IMR-90 (cell line): ENCODE measurements around the gene SNRNP200. TPM values are rescaled to one million over a fixed set of nuclear protein-coding genes. Genes with fewer than 3 reads are reported as not detected.

ENCODE experiments used
- ATAC-seq: fragments of 200-7000 bp; cut with Tn5 transposase; 2 replicates; pipeline ENCODE4 v1.9.1; 2020; ENCODE audit warnings: low read depth, mild to moderate bottlenecking, moderate library complexity
- BruUV-seq: library from RNA; stranded (reverse); fragments of 400-500 nt; replicated peaks from 2 replicates; lab custom pipeline; 2021; lab: Mats Ljungman, UMichigan
- CTCF ChIA-PET: fragments of 300-600 bp; formaldehyde crosslinking; extraction: SDS; loops from one replicate; lab custom pipeline; 2021; ENCODE audit warnings: antibody characterized with exemption; lab: Yijun Ruan, JAX
- POLR2A ChIA-PET: fragments of 300-600 bp; sonication (Branson Sonifier 250); formaldehyde crosslinking; loops from one replicate; lab custom pipeline; 2022; ENCODE audit warnings: antibody characterized with exemption; ENCODE audit not compliant: unreplicated experiment; lab: Charles Lee
- DNase-seq: peaks from one replicate; pipeline ENCODE4 v3.0.0; 2013
- H2AFZ ChIP-seq: replicated peaks from 2 replicates; pipeline ENCODE3; 2013; ENCODE audit warnings: low read length, mild to moderate bottlenecking; ENCODE audit not compliant: poor library complexity
- H2AK5ac ChIP-seq: 2 replicates; pipeline ENCODE4 v1.6.1; 2013; ENCODE audit warnings: low read depth, low read length, inconsistent platforms
- H2AK9ac ChIP-seq: replicated peaks from 2 replicates; pipeline ENCODE3; 2013; ENCODE audit warnings: mild to moderate bottlenecking, low read depth, low read length, moderate library complexity; ENCODE audit not compliant: poor library complexity
- H2BK120ac ChIP-seq: 2 replicates; pipeline ENCODE4 v1.6.1; 2013; ENCODE audit warnings: low read depth, low read length, inconsistent platforms
- H2BK15ac ChIP-seq: 3 replicates; pipeline ENCODE4 v1.6.1; 2013; ENCODE audit warnings: low read depth, low read length, inconsistent platforms
- H2BK20ac ChIP-seq: 2 replicates; pipeline ENCODE4 v1.6.1; 2013; ENCODE audit warnings: low read depth, mild to moderate bottlenecking, inconsistent platforms, low read length, moderate library complexity
- H2BK5ac ChIP-seq: 2 replicates; pipeline ENCODE4 v1.6.1; 2013; ENCODE audit warnings: mild to moderate bottlenecking, low read depth, low read length, inconsistent platforms; ENCODE audit not compliant: poor library complexity, severe bottlenecking
- H3K14ac ChIP-seq: replicated peaks from 2 replicates; pipeline ENCODE4 v1.6.1; 2013; ENCODE audit warnings: low read depth, low read length, inconsistent platforms
- H3K18ac ChIP-seq: 2 replicates; pipeline ENCODE4 v1.6.1; 2013; ENCODE audit warnings: low read depth, low read length, control low read depth
- H3K23ac ChIP-seq: 2 replicates; pipeline ENCODE4 v1.6.1; 2013; ENCODE audit warnings: low read depth, low read length, inconsistent platforms
- H3K27ac ChIP-seq: 2 replicates; pipeline ENCODE4 v1.5.1; 2013; ENCODE audit warnings: mild to moderate bottlenecking, control low read depth, low read length; ENCODE audit not compliant: insufficient read depth
- H3K27me3 ChIP-seq: 2 replicates; pipeline ENCODE4 v1.6.1; 2013; ENCODE audit warnings: low read length; ENCODE audit not compliant: control insufficient read depth, insufficient read depth
- H3K36me3 ChIP-seq: 2 replicates; pipeline ENCODE4 v1.6.1; 2013; ENCODE audit warnings: low read length, mixed read lengths; ENCODE audit not compliant: control insufficient read depth, insufficient read depth
- H3K4ac ChIP-seq: 2 replicates; pipeline ENCODE4 v1.6.1; 2013; ENCODE audit warnings: low read depth, low read length, inconsistent platforms
- H3K4me1 ChIP-seq: 2 replicates; pipeline ENCODE4 v1.6.1; 2013; ENCODE audit warnings: low read length, mixed read lengths; ENCODE audit not compliant: control insufficient read depth, insufficient read depth
- H3K4me2 ChIP-seq: 2 replicates; pipeline ENCODE4 v1.6.1; 2013; ENCODE audit warnings: low read depth, mild to moderate bottlenecking, control low read depth, low read length, moderate library complexity
- H3K4me3 ChIP-seq: 2 replicates; pipeline ENCODE4 v1.5.1; 2013; ENCODE audit warnings: low read depth, mild to moderate bottlenecking, control low read depth, low read length, moderate library complexity; ENCODE audit not compliant: insufficient read depth
- H3K56ac ChIP-seq: 2 replicates; pipeline ENCODE4 v1.6.1; 2013; ENCODE audit warnings: low read length, inconsistent platforms; ENCODE audit not compliant: insufficient read depth; ENCODE audit errors: extremely low read depth
- H3K79me1 ChIP-seq, 2 experiments: 2 replicates each; pipeline ENCODE4 v1.6.1; 2013; ENCODE audit warnings: low read length in 2 of 2, inconsistent platforms in 1 of 2, low read depth in 1 of 2
- H3K9ac ChIP-seq: 2 replicates; pipeline ENCODE4 v1.6.1; 2013; ENCODE audit warnings: low read depth, low read length, control low read depth
- H3K9me1 ChIP-seq: 2 replicates; pipeline ENCODE4 v1.6.1; 2013; ENCODE audit warnings: low read length, inconsistent platforms; ENCODE audit not compliant: insufficient read depth
- H3K9me3 ChIP-seq: 2 replicates; pipeline ENCODE4 v1.6.1; 2013; ENCODE audit warnings: low read length; ENCODE audit not compliant: control insufficient read depth, insufficient read depth
- H4K20me1 ChIP-seq: 2 replicates; pipeline ENCODE4 v1.6.1; 2013; ENCODE audit warnings: low read length, inconsistent platforms; ENCODE audit not compliant: insufficient read depth
- H4K5ac ChIP-seq: 2 replicates; pipeline ENCODE4 v1.6.1; 2013; ENCODE audit warnings: mild to moderate bottlenecking, low read depth, low read length, control low read depth
- H4K8ac ChIP-seq, 2 experiments: 2 replicates each; pipeline ENCODE4 v1.6.1; 2013; ENCODE audit warnings: low read depth in 2 of 2, low read length in 2 of 2, control low read depth in 1 of 2, inconsistent platforms in 1 of 2
- H4K91ac ChIP-seq: 2 replicates; pipeline ENCODE4 v1.6.1; 2013; ENCODE audit warnings: low read depth, low read length, inconsistent platforms; ENCODE audit not compliant: insufficient read depth
- MAZ ChIP-seq: IDR thresholded peaks from 2 replicates; pipeline ENCODE4 v1.6.1; 2012; ENCODE audit warnings: low read depth, mild to moderate bottlenecking, low read length, improper control_type of control experiment, moderate library complexity, borderline replicate concordance
- MXI1 ChIP-seq: IDR thresholded peaks from 2 replicates; pipeline ENCODE4 v1.6.1; 2012; ENCODE audit warnings: low read depth, mild to moderate bottlenecking, low read length, moderate library complexity, borderline replicate concordance
- RAD21 ChIP-seq: IDR thresholded peaks from 2 replicates; pipeline ENCODE4 v1.6.1; 2012; ENCODE audit warnings: low read length, improper control_type of control experiment
- RFX5 ChIP-seq: IDR thresholded peaks from 2 replicates; pipeline ENCODE4 v1.8.0; 2012; ENCODE audit warnings: low read depth, mild to moderate bottlenecking, low read length, moderate library complexity
- SMC3 ChIP-seq: fragments of 150-350 bp; IDR thresholded peaks from 2 replicates; pipeline ENCODE4 v1.6.1; 2016; ENCODE audit warnings: low read depth, mild to moderate bottlenecking, antibody characterized with exemption, low read length, moderate library complexity
- WGBS, 2 experiments: methylation state at CpG; one replicate each; pipeline versions ENCODE4 v1.1.5 to v1.1.7; 2013; ENCODE audit warnings: missing lambda C conversion rate in 2 of 2; ENCODE audit not compliant: insufficient read length in 1 of 2; ENCODE audit errors: extremely low coverage in 2 of 2; 5-methylcytosine and 5-hydroxymethylcytosine counted together
- dilution Hi-C: fragments of 300-500 bp; cut with HindIII; formaldehyde crosslinking; loops from one replicate; pipeline ENCODE4 v1.14.3; 2018; ENCODE audit warnings: low sequenced_read_pairs; ENCODE audit not compliant: unreplicated experiment
- in situ Hi-C: fragments of 300-500 bp; cut with MboI; formaldehyde crosslinking; loops from 3 replicates; pipeline ENCODE4 v1.14.3; 2019; ENCODE audit warnings: low sequenced_read_pairs, inconsistent platforms, mixed read lengths
- intact Hi-C: fragments of 100-400 bp; cut with micrococcal nuclease; formaldehyde crosslinking; loops from 2 replicates; pipeline ENCODE4 v1.10.0; 2022
- polyA plus RNA-seq, 3 experiments: library from polyadenylated mRNA; depleted of rRNA; stranded (reverse); fragments of >200 nt; gene quantifications; 2 replicates each; pipeline ENCODE4 v1.2.3, GENCODE V29; 2012; ENCODE audit warnings: low replicate concordance in 1 of 3
- total RNA-seq: library from RNA; depleted of rRNA; stranded (reverse); fragments of >200 nt; gene quantifications from 2 replicates; pipeline ENCODE4 v1.2.3, GENCODE V29; 2012
- TF ChIP-seq, protein P1 (sequence below): conservative IDR thresholded peaks from 2 replicates; pipeline ENCODE4 v1.5.1; 2012; ENCODE audit warnings: mild to moderate bottlenecking, low read depth, low read length, improper control_type of control experiment

SNRNP200 gene
- total and polyA plus RNA-seq, 2 of the 4 experiments (the other 2 are of a cell fraction): 44.1 to 108 TPM

DNA sequence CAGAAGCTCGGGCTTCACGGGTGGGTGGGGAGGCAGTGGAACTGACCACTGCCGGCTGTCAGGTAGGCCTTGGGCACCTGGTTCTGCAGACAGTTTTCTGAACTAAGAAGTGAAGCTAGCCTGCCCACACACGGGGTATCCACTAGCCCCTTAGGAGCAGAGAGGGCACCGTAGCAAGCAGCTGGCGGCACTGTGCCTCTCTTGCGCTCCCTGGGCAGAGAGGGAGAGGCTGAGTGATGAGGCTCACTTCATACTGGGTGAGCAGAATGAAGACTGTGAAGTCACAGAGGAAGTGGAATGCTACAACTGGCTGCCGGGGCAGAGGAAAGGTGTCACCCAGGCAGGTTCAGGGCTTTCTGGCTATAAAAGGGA, 20.5 kb upstream of the SNRNP200 start:
- Histone ChIP-seq H2BK5ac (no peak overlapping the region), H3K27me3 (peaks cover 23% of the 10 kb centered on the region), H3K18ac (no peak overlapping the region), H2AK9ac (peak overlapping the region; percentile 56), H2BK120ac (no peak overlapping the region), H3K36me3 (no peaks in the 10 kb centered on the region; the same call in 1 of the 2 replicates), H3K23ac (no peak overlapping the region; the same call in 1 of the 2 replicates), H3K14ac (no peak overlapping the region), H2BK15ac (no peak overlapping the region), H3K4me1 (peaks cover 6% of the 10 kb centered on the region), H3K4ac (peak overlapping the region; percentile 2; the same call in 1 of the 2 replicates), H3K9me1 (peaks cover 10% of the 10 kb centered on the region), H3K56ac (no peak overlapping the region), H3K27ac (no peak overlapping the region), H2BK20ac (no peak overlapping the region; the same call in 1 of the 2 replicates), H2AK5ac (peak overlapping the region; percentile 80), H3K4me3 (no peak overlapping the region), H4K91ac (no peak overlapping the region), H4K20me1 (no peaks in the 10 kb centered on the region), H3K9ac (no peak overlapping the region), H3K4me2 (peak overlapping the region; percentile 87; the same call in 1 of the 2 replicates), H3K79me1 (no peaks in the 10 kb centered on the region), H4K8ac (peak overlapping the region; percentile 47 to 77; a peak in 2 of 4 replicates), H2AFZ (peak overlapping the region; percentile 76), H3K9me3 (no peaks in the 10 kb centered on the region), H4K5ac (no peak overlapping the region; the same call in 1 of the 2 replicates)
- ChIA-PET CTCF (no interaction called here), POLR2A (no interaction called here)
- BruUV-seq: no TSS peak
- WGBS, 2 experiments: 59% methylated on average over 5 of the region's 8 CpGs; no CpG with 5 or more reads in 1 of the 2 experiments
- dilution Hi-C loops: no loop called here
- TF ChIP-seq SMC3 (no peak), RAD21 (no peak), MAZ (no peak), RFX5 (no peak), MXI1 (no peak)
- TF ChIP-seq, protein P1, sequence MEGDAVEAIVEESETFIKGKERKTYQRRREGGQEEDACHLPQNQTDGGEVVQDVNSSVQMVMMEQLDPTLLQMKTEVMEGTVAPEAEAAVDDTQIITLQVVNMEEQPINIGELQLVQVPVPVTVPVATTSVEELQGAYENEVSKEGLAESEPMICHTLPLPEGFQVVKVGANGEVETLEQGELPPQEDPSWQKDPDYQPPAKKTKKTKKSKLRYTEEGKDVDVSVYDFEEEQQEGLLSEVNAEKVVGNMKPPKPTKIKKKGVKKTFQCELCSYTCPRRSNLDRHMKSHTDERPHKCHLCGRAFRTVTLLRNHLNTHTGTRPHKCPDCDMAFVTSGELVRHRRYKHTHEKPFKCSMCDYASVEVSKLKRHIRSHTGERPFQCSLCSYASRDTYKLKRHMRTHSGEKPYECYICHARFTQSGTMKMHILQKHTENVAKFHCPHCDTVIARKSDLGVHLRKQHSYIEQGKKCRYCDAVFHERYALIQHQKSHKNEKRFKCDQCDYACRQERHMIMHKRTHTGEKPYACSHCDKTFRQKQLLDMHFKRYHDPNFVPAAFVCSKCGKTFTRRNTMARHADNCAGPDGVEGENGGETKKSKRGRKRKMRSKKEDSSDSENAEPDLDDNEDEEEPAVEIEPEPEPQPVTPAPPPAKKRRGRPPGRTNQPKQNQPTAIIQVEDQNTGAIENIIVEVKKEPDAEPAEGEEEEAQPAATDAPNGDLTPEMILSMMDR: no peak
- in situ Hi-C loops: no loop called here
- ATAC-seq (no peak), DNase-seq (no peak)
- intact Hi-C loops: no loop called here
